Left cardiac atrium (tissue), 4 donors: ENCODE results near the gene MGLL. TPM values are rescaled to one million over a fixed set of nuclear protein-coding genes. Genes with fewer than 3 reads are reported as not detected.
"Not testable (repeated sequence)": the region's sequence is repeated elsewhere in the genome, so short reads cannot be mapped to it uniquely, and the experiment has no call there.

Source experiments
- ATAC-seq, 2 donors: fragments of 200-7000 bp; cut with Tn5 transposase; one replicate each; pipeline ENCODE4 v1.9.1; 2020; ENCODE audit warnings: mild to moderate bottlenecking in 2 of 2, moderate library complexity in 2 of 2
- DNase-seq: peaks from one replicate; pipeline ENCODE4 v3.0.0-alpha.2; 2020
- intact Hi-C, 2 donors: fragments of 100-400 bp; cut with DNase I; formaldehyde crosslinking; loops; one replicate each; pipeline versions ENCODE4 v1.14.1 to v1.15.1; 2022 to 2023
- total RNA-seq, 2 donors: library from RNA; stranded (reverse); fragmentation: NEBNext Ultra II Directional; extraction: Animal tissue kit (Norgen Biotek cat#: 25700); gene quantifications; one replicate each; pipeline ENCODE4 v1.2.1, GENCODE V29; 2021
- donor health status: DM: no; HTN: yes; CAD: no.
- donor health status: DM: no; HTN: yes; CAD: no; lungs with severe emphysema.
- donor health status: DM: yes; HTN: yes; CAD: no.
- donor health status: Dilated cardiomyopathy.

The MGLL gene
- total RNA-seq, 2 donors from 2014 or later: 95.4 to 122 TPM

DNA sequence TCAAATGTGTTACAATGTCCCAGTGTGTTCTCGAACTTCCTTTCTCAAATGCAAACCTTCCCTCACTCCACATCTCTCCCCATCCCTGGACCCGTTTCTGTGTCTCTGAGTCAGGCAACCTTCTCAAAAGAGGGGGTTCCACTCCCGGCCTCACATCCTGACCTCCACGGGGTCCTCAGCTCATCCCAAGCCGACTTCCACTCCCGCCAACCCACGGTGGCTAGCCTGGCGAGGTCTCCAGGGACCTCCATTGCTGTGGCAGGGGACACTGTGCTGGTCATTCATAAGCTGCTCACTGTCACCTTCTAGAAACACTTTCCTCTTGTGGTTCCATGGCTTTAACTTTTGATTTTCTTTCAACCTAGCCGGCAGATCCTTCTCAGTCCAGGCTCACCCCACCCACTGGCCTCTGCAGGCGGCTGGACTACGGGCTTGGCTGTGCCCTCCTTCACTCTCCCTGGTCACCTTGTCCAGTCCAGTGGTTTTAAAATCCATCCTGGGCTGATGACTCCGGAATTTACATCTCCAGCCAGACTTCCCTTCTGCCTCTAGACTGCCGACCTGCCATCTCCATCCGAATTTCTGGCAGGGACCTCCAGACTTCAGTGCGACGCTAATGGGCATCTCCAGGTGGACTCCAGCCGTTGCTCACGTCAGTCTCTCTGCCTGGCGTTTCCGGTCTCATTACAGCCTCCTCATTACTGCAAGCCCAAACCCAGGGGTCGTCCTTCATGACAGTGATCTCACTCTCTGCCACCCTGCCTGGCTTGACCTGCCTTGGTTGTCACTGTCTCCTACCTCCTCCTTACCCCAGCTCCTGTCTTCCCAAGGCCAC is 129.6 kb downstream of the MGLL start:
- intact Hi-C loops: loop anchor here in 1 of 2 donors (10.0 kb wide), 1 partner anchor 132 kb away; the partner anchor contains the start of gene MGLL
- ATAC-seq (no peak), DNase-seq (peak; percentile 10)

DNA sequence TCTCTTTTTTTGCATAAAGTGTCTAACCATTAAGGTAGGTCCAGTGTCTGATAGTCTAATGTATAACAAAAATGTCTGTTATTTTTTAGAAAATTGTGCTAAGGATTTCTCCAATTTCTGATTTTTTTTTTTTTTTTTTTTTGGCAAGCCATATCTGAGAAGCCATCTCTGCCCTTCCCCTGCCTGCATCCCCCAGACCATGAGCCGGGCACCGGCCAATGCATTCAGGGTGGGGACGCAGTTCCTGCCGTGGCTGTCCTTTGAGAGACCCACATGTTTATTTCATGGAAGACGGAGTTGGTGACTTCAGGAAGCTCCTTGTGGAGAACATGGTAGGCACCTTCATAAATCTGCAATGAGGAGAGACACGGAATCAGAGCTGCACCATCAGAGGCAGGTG is 130.3 kb downstream of the MGLL start:
- no peak for ATAC-seq
- no peak for DNase-seq
- intact Hi-C loops: loop anchor here in 1 of 2 donors (10.0 kb wide), 1 partner anchor 133 kb away; the partner anchor contains the start of gene MGLL

DNA sequence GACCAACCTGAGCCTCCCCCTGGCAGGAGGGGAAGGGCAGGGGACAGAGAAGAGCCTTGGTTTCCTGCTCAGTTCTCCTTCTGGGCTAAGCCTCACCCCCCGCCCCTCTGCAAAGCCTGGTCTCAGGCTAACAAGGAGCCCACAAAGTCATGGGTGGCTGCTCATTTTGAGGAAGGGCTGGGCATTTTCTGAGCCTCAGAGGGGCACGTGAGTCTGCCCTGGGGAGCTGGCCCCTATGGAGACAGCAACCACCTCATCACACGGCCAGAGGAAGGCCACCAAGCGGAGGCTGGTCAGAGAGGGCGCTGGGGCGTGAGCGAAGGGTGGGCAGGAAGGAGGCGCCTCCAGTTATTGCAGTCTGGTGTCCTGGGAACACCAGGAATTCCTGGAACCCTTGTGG is 130.8 kb downstream of the MGLL start:
- intact Hi-C loops: loop anchor here in 1 of 2 donors (10.0 kb wide), 1 partner anchor 133 kb away; the partner anchor contains the start of gene MGLL
- ATAC-seq: no peak
- DNase-seq: peak; percentile 8

GRCh38 chr3:127690823-127691452 is 131.4 kb downstream of the MGLL start:
- DNase-seq (peak; percentile 52), ATAC-seq (peak; percentile 62 to 82)
- intact Hi-C loops: loop anchor here in 1 of 2 donors (10.0 kb wide), 1 partner anchor 134 kb away; the partner anchor contains the start of gene MGLL

DNA sequence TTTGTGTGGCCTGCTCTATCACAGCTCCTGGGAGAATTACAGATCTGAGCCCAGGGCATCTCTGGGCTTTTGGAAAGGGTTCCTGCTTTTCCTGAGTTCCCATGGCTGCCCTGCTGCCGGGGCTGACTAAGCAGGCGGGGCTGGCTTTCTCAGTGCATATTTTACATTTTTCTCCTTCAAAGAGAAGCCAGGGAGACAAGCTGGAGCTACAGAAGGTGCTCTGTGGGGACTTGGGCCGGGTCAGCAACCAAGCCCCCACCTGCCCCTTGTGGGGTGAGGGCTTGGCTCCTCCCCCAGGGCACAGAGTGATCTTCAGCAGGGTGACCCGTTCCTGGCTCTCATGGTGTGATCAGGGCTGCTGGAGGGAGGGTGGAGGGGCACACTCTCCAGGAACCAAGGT is 132.2 kb downstream of the MGLL start:
- intact Hi-C loops: loop anchor here in 1 of 2 donors (10.0 kb wide), 1 partner anchor 135 kb away; the partner anchor contains the start of gene MGLL
- peak in 1 of 2 donors; percentile 45 for ATAC-seq
- DNase-seq: peak; percentile 26

GRCh38 chr3:127689266-127689860 is 133.0 kb downstream of the MGLL start:
- DNase-seq (peak; percentile 17), ATAC-seq (no peak)
- intact Hi-C loops: no loop called here

DNA sequence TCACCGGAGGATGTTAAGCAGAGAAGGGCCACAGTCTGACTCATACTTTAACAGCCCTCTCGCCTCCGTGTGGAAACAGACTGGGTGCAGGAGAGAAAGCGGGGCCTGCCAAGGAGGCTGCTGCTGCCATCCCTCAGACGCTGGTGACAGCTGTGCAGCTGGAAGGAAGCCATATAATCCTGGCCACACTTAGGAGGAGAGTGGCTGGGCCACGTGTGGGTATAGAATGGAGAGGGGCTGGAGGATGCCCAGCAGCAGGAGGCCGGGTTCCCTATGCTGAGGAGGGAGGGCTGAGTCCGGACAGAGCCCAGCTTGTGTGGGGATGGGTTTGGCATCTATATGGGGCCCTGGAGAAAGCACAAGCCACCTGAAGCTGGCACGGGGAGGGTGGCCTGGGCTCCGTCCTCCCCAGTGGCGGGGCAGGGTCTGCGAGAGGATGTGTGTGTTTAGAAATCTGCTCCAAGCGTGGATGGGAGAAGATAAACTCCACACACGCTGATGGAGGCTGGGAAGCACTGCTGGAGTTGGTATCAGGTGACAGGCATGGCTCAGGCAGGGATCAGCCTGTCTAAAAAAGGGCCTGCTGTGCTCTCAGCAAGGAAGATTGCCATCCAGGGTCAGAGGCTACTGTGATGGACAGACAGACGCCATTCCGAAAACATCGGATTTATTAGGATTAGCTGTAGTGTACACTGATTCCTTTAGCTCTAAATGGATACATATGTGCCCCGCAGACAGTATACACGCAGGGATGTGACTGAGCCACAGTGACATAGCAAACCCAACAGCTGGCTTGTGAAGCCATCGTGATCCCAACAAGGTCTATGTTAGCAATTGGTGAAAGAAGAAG is 133.7 kb downstream of the MGLL start:
- DNase-seq (peak; percentile 35), ATAC-seq (peak; percentile 47 to 63)
- intact Hi-C loops: no loop called here

DNA sequence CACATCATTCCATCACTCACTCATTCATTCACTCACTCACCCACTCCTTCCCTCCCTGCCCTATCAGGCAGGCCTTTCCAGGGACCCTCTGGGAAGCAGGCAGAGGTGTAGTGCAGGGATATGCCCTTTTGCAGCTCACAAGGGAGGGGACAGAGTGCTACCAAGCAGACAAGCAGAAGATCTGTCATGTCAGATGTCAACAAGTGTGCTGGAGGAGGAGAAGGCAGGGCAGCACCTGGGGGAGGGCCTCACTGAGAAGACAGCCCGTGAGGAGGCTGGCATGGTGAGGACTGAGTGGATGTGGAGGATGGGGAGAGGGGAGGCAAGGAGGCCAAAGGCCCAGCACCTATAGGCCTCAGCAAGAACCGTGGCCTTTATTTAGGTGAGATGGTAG is 134.3 kb downstream of the MGLL start:
- intact Hi-C loops: no loop called here
- DNase-seq (no peak), ATAC-seq (no peak)

GRCh38 chr3:127687228-127687737 is 135.0 kb downstream of the MGLL start:
- ATAC-seq: no peak
- intact Hi-C loops: no loop called here

DNA sequence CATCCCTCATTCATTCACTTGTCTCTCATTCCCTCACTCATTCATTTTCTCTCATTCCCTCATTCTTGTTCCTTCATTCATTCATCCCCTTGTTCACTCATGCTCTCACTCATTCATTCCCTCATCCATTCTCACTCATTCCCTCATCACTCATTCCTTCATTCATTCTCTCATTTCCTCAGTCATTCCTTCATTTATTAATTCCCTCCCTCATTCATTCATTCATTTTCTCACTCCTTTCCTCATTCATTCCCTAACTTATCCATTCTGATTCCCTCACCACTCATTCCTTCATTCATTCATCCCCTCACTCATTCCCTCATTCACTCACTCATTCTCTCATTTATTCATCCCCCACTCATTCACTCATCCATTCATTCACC is 135.8 kb downstream of the MGLL start:
- intact Hi-C loops: no loop called here
- DNase-seq (no peak), ATAC-seq (no peak)

More at GRCh38 chr3:127687228-127687737, 135.0 kb downstream of the MGLL start:
- DNase-seq: no peak

DNA sequence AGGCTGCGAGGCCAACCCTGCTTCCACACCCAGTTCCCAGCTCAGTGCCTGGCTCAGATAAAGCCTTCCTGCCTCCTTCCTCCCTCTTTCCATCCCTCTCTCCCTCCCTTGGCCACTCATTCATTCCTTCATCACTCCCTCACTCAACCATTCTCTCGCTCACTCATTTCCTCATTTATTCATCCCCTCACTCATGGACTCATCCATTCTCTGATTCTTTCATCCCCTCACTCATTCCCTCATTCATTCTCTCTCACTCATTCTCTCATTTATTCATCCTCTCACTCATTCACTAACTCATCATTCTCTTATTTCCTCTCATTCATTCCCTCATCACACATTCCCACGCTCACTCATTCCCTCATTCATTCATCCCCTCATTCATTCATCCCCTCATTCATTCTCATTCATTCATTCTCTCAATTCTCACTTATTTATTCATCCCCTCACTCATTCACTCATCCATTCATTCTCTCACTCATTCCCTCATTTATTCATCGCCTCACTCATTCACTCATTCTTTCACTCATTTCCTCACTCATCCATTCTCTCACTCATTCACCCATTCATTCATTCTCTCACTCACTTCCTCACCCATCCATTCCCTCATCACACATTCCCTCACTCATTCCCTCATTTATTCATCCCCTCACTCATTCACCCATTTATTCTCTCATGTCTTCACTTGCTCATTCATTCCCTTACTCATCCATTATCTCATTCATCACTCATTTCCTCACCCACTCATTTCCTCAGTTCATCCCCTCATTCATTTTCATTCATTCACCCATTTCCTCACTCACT is 136.4 kb downstream of the MGLL start:
- ATAC-seq (no peak), DNase-seq (no peak)
- intact Hi-C loops: no loop called here

GRCh38 chr3:127684871-127685707 is 137.2 kb downstream of the MGLL start:
- no peak for ATAC-seq
- intact Hi-C loops: no loop called here

GRCh38 chr3:127682561-127682960 is 139.8 kb downstream of the MGLL start:
- intact Hi-C loops: no loop called here
- DNase-seq (no peak), ATAC-seq (no peak)

More at GRCh38 chr3:127684871-127685707, 137.2 kb downstream of the MGLL start:
- DNase-seq: no peak

DNA sequence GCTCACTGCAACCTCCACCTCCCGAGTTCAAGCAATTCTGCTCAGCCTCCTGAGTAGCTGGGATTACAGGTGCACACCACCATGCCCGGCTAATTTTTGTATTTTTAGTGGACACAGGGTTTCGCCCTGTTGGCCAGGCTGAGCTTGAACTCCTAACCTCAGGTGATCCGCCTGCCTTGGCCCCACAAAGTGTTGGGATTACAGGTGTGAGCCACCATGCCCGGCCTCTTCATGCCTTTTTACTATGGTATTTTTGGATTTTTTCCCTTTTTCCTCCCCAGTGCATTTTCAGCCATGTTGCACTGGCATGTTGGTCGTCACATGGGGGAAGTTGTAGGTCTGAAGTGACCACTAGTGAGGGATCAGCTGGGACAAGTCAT is 140.2 kb downstream of the MGLL start:
- DNase-seq, intact Hi-C loops, ATAC-seq: not testable (repeated sequence)

DNA sequence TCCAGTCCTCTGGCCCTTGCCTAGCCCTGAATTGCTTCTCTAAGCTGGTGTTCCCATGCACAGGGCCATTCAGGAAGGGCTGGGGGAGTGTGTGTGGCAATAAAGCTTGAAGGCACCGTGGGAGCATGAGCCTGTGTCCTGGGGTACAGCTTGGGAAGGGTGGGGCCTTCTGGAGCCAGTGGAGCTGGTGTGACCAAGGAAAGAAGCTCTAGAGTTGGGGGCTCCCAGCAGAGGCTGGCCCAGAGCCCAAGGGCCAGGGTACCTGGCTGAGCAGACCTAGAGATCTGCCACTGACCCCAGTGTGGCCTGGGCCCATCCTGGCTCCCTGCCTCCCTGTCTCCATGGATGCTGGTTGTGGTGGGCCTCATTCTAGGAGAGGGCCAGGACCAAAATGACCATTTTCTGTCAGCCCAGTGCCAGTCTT is 141.5 kb downstream of the MGLL start:
- DNase-seq (peak; percentile 14), ATAC-seq (no peak)
- intact Hi-C loops: no loop called here

GRCh38 chr3:127680146-127680661 is 142.1 kb downstream of the MGLL start:
- intact Hi-C loops: no loop called here
- ATAC-seq: no peak
- no peak for DNase-seq
